ENCODE results near the gene TMEM117.
"Not testable (repeated sequence)": the region's sequence is repeated elsewhere in the genome, so short reads cannot be mapped to it uniquely, and the experiment has no call there.

The TMEM117 gene

DNA sequence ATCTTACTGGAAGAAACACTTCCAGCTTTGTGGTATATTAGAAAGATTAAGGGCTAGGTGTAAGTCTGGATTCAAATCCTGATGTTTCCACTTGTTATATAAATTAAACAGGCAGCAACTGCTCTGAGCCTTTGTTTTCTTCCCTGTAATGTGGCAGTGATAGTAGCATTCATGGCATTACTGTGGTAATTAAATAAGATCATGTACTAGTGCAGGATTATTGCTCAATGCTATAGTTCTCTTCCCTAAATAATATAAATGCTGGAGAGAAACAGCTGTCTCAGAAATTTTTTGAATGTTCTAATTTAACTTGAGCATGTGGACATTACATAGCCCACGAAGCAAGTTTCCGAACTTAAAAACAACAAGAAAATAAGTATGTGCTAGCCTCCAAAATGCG, 5.4 kb downstream of the TMEM117 start:
- Histone ChIP-seq H3K27ac (no peak overlapping the region), H3K4me1 (ENCODE audit: low read depth, poor library complexity, severe bottlenecking) (peaks cover 11% of the 10 kb centered on the region), H3K9ac (no peak overlapping the region), H3K79me2 (ENCODE audit: insufficient read depth, low read depth) (no peaks in the 10 kb centered on the region; the same call in 1 of the 2 replicates), H3K4me3 (IDR thresholded peaks at IDR 0.05; ENCODE audit: insufficient read depth, low read depth, low read length) (no peak overlapping the region), H3K36me3 (ENCODE audit: insufficient read depth) (no peaks in the 10 kb centered on the region), H3K27me3 (ENCODE audit: insufficient read depth, low read depth) (no peaks in the 10 kb centered on the region), H4K20me1 (ENCODE audit: insufficient read depth) (no peaks in the 10 kb centered on the region), H3K4me2 (no peak overlapping the region), H2AFZ (ENCODE audit: low read depth) (no peak overlapping the region)
- TF ChIP-seq, protein P1, sequence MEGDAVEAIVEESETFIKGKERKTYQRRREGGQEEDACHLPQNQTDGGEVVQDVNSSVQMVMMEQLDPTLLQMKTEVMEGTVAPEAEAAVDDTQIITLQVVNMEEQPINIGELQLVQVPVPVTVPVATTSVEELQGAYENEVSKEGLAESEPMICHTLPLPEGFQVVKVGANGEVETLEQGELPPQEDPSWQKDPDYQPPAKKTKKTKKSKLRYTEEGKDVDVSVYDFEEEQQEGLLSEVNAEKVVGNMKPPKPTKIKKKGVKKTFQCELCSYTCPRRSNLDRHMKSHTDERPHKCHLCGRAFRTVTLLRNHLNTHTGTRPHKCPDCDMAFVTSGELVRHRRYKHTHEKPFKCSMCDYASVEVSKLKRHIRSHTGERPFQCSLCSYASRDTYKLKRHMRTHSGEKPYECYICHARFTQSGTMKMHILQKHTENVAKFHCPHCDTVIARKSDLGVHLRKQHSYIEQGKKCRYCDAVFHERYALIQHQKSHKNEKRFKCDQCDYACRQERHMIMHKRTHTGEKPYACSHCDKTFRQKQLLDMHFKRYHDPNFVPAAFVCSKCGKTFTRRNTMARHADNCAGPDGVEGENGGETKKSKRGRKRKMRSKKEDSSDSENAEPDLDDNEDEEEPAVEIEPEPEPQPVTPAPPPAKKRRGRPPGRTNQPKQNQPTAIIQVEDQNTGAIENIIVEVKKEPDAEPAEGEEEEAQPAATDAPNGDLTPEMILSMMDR (conservative IDR thresholded peaks at IDR 0.05; ENCODE audit: low read depth, low read length) = no peak

DNA sequence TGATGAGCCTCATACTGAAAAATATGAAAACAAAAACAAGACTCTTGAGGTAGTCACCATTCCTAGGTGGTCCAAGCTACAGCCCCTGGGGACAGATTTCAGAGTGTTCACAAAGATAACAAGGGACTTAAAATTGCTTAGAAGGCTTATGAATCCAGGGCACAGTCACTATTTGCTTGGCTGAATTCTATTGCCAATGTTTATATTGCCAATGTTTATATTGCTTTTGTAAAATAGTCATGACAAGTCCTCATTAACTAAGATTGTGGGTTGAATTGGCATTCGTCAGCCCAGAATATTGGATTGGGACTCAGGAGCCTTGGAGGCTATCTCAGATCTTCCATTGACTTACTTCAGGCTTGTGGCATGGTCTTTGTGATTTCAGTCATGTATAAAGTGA, 6.4 kb downstream of the TMEM117 start:
- H3K27me3 ChIP-seq (ENCODE audit: insufficient read depth, low read depth) = no peaks in the 10 kb centered on the region
- H3K4me3 ChIP-seq (IDR thresholded peaks at IDR 0.05; ENCODE audit: insufficient read depth, low read depth, low read length) = no peak overlapping the region
- H3K27ac ChIP-seq = no peak overlapping the region
- no peak overlapping the region for H3K9ac ChIP-seq
- TF ChIP-seq, protein P1 (conservative IDR thresholded peaks at IDR 0.05; ENCODE audit: low read depth, low read length) = no peak
- no peaks in the 10 kb centered on the region for H3K79me2 ChIP-seq (ENCODE audit: insufficient read depth, low read depth)
- H2AFZ ChIP-seq (ENCODE audit: low read depth) = no peak overlapping the region
- no peaks in the 10 kb centered on the region for H3K36me3 ChIP-seq (ENCODE audit: insufficient read depth)
- no peak overlapping the region for H3K4me2 ChIP-seq
- H4K20me1 ChIP-seq (ENCODE audit: insufficient read depth) = no peaks in the 10 kb centered on the region
- peaks cover 4% of the 10 kb centered on the region for H3K4me1 ChIP-seq (ENCODE audit: low read depth, poor library complexity, severe bottlenecking)

DNA sequence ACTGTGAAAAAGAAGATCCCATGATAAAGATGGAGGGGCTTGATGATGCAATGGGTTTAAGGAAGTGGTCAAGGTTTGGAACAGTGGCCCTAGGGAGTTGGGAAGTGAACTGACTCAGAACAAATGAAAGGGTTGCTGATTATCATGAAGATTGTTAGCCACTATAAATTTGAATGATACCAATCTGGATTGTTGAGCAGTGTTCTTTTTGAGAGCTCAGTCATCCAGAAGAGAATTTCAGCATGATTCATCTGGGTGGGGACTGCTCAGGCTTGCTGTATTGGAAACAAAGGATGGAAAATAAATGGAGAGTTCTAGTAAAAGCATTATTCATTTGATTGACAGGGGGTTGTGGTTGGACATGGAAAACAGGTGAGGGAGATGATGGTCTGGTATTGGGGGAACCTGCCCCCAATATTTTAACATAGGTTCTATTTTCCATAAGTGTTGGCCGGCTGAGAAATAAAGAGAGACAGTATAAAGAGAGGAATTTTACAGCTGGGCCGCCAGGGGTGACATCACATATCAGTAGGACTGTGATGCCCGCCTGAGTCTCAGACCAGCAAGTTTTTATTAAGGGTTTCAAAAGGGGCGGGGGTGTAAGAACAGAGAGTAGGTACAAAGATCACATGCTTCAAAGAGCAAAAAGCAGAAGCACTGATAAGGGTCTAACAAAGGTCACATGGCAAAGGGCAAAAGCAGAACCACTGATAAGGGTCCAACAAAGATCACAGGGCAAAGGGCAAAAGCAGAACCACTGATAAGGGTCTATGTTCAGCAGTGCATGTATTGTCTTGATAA, 11.7 kb downstream of the TMEM117 start:
- H4K20me1 ChIP-seq (ENCODE audit: insufficient read depth); H3K79me2 ChIP-seq (ENCODE audit: insufficient read depth, low read depth); H3K27ac ChIP-seq; H3K9ac ChIP-seq; H3K4me2 ChIP-seq; H3K36me3 ChIP-seq (ENCODE audit: insufficient read depth); H3K4me3 ChIP-seq (IDR thresholded peaks at IDR 0.05; ENCODE audit: insufficient read depth, low read depth, low read length); H2AFZ ChIP-seq (ENCODE audit: low read depth); H3K27me3 ChIP-seq (ENCODE audit: insufficient read depth, low read depth); H3K4me1 ChIP-seq (ENCODE audit: low read depth, poor library complexity, severe bottlenecking): not testable (repeated sequence)

DNA sequence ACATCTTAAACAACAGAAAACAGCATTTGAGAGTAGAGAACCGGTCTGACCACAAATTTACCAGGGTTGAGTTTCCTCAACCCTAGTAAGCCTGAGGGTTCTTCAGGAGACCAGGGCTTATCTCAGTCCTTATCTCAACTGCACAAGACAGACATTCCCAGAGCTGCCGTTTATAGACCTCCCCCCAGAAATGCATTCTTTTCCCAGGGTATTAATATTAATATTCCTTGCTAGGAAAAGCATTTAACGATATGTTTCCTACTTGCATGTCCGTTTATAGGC, 12.3 kb downstream of the TMEM117 start:
- H3K27ac ChIP-seq = no peak overlapping the region
- no peak overlapping the region for H3K9ac ChIP-seq
- TF ChIP-seq, protein P1 (conservative IDR thresholded peaks at IDR 0.05; ENCODE audit: low read depth, low read length) = no peak
- no peak overlapping the region for H3K4me2 ChIP-seq
- no peak overlapping the region for H3K4me3 ChIP-seq (IDR thresholded peaks at IDR 0.05; ENCODE audit: insufficient read depth, low read depth, low read length)
- no peak overlapping the region for H2AFZ ChIP-seq (ENCODE audit: low read depth)
- H3K36me3 ChIP-seq (ENCODE audit: insufficient read depth) = no peaks in the 10 kb centered on the region
- no peaks in the 10 kb centered on the region for H4K20me1 ChIP-seq (ENCODE audit: insufficient read depth)
- no peaks in the 10 kb centered on the region for H3K27me3 ChIP-seq (ENCODE audit: insufficient read depth, low read depth)
- no peaks in the 10 kb centered on the region for H3K4me1 ChIP-seq (ENCODE audit: low read depth, poor library complexity, severe bottlenecking)
- H3K79me2 ChIP-seq (ENCODE audit: insufficient read depth, low read depth) = no peaks in the 10 kb centered on the region

DNA sequence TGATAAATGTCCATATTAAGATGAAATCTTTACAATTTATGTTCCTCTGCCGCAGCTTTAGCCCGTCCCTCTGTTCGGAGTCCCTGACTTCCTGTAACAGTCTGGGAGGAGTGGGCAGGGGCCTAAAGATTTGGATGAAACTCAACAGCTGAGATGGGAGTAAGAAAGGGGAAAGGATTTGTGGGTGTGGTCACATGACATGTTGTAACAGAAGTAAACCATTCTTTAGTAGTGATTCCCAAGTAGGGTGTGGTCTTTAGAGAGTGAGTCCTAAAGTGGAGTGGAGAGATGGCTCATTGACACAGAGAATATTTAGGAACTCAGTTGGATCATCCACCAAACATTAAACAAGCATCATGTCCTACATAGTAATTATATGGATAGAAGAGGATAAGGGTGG, 12.9 kb downstream of the TMEM117 start:
- TF ChIP-seq, protein P1 (conservative IDR thresholded peaks at IDR 0.05; ENCODE audit: low read depth, low read length) = no peak
- Histone ChIP-seq H3K27ac (no peak overlapping the region), H4K20me1 (ENCODE audit: insufficient read depth) (no peaks in the 10 kb centered on the region), H2AFZ (ENCODE audit: low read depth) (no peak overlapping the region), H3K4me1 (ENCODE audit: low read depth, poor library complexity, severe bottlenecking) (no peaks in the 10 kb centered on the region), H3K9ac (no peak overlapping the region), H3K4me3 (IDR thresholded peaks at IDR 0.05; ENCODE audit: insufficient read depth, low read depth, low read length) (no peak overlapping the region), H3K4me2 (no peak overlapping the region), H3K36me3 (ENCODE audit: insufficient read depth) (no peaks in the 10 kb centered on the region), H3K27me3 (ENCODE audit: insufficient read depth, low read depth) (no peaks in the 10 kb centered on the region), H3K79me2 (ENCODE audit: insufficient read depth, low read depth) (no peaks in the 10 kb centered on the region)
